K562 (cell line): ENCODE data around the gene CNOT1. TPM values are rescaled to one million over a fixed set of nuclear protein-coding genes. Genes with fewer than 3 reads are reported as not detected.

ENCODE experiments used
- CHAMP1 ChIP-seq: fragments of 450-650 bp; IDR thresholded peaks from 2 replicates; pipeline ENCODE4 v1.6.1; 2016; ENCODE audit warnings: mild to moderate bottlenecking
- FOXJ2 ChIP-seq: fragments of 200-800 bp; sonication (Bioruptor generic); IDR thresholded peaks from 2 replicates; pipeline ENCODE4 v1.6.1; 2016; ENCODE audit warnings: missing genetic modification characterization, missing compliant biosample characterization
- MAFF ChIP-seq: IDR thresholded peaks from 2 replicates; pipeline ENCODE4 v1.6.1; 2012; ENCODE audit warnings: low read length, improper control_type of control experiment
- NBN ChIP-seq: fragments of 450-650 bp; IDR thresholded peaks from 2 replicates; pipeline ENCODE4 v1.6.1; 2016; ENCODE audit warnings: low read depth, mild to moderate bottlenecking
- SMAD1 ChIP-seq: fragments of 150-350 bp; IDR thresholded peaks from 2 replicates; pipeline ENCODE4 v1.6.1; 2014; ENCODE audit warnings: low read length, low read depth; ENCODE audit not compliant: partially characterized antibody
- SRSF3 ChIP-seq: fragments of 200-400 bp; formaldehyde crosslinking; IDR thresholded peaks from 2 replicates; pipeline ENCODE4 v1.6.1; 2016; ENCODE audit warnings: mild to moderate bottlenecking, low read length, moderate library complexity; ENCODE audit not compliant: insufficient read depth
- ZNF12 ChIP-seq: sonication (generic); formaldehyde crosslinking; IDR thresholded peaks from 2 replicates; pipeline ENCODE4 v1.4.0; 2020; ENCODE audit warnings: mild to moderate bottlenecking, missing genetic modification reagents
- ZNF253 ChIP-seq: fragments of 250-450 bp; sonication (Bioruptor Pico); conservative IDR thresholded peaks from 2 replicates; pipeline ENCODE4 v1.6.1; 2021; ENCODE audit warnings: mild to moderate bottlenecking
- ZNF408 ChIP-seq: fragments of 250-450 bp; sonication (Bioruptor Pico); IDR thresholded peaks from 2 replicates; pipeline ENCODE4 v1.4.0; 2020; ENCODE audit warnings: low read depth, mild to moderate bottlenecking, moderate library complexity
- ZNF780A ChIP-seq: fragments of 250-450 bp; sonication (Bioruptor Pico); IDR thresholded peaks from 2 replicates; pipeline ENCODE4 v1.5.0; 2021; ENCODE audit warnings: mild to moderate bottlenecking
- ZSCAN29 ChIP-seq: fragments of 450-650 bp; IDR thresholded peaks from 2 replicates; pipeline ENCODE4 v1.6.1; 2017
- polyA plus RNA-seq, 8 experiments: library from polyadenylated mRNA; depleted of rRNA in 4 of 8; stranded (reverse) in 5 of 8; unstranded in 3 of 8; fragments of >200 nt; fragmentation: Nextera tagmentation in 2 of 8; fragmentation: Illumina TruSeq in 1 of 8; extraction: Ambion mirVana in 2 of 8; extraction: Trizol in 1 of 8; gene quantifications; 2 replicates each; pipeline versions ENCODE4 v1.2.1 to v1.2.3, GENCODE V29; 2011 to 2014; ENCODE audit warnings: inconsistent platforms in 1 of 8, missing spikeins in 1 of 8
- total RNA-seq, 7 experiments: library from RNA; depleted of rRNA in 6 of 7; stranded (reverse); fragments of >200 nt in 6 of 7; fragmentation: Illumina TruSeq in 2 of 7; extraction: Trizol in 2 of 7; gene quantifications; 2 replicates each; pipeline versions ENCODE4 v1.2.1 to v1.2.3, GENCODE V29; 2011 to 2021; ENCODE audit warnings: low replicate concordance in 1 of 7
- TF ChIP-seq, protein P1 (sequence below): fragments of 200-800 bp; sonication (Bioruptor generic); IDR thresholded peaks from 2 replicates; pipeline ENCODE4 v1.6.1; 2017; ENCODE audit warnings: missing genetic modification characterization, missing compliant biosample characterization
- TF ChIP-seq, protein P2 (sequence below): fragments of 200-600 bp; sonication (generic); IDR thresholded peaks from one replicate; pipeline ENCODE4 v1.6.1; 2012; ENCODE audit warnings: mild to moderate bottlenecking, low read depth, low read length, inconsistent platforms

The CNOT1 gene
- total and polyA plus RNA-seq, 9 of the 15 experiments (the other 6 are each of a cell fraction or from before 2014, with no cell fraction given) = 110 to 270 (median 220) TPM

DNA sequence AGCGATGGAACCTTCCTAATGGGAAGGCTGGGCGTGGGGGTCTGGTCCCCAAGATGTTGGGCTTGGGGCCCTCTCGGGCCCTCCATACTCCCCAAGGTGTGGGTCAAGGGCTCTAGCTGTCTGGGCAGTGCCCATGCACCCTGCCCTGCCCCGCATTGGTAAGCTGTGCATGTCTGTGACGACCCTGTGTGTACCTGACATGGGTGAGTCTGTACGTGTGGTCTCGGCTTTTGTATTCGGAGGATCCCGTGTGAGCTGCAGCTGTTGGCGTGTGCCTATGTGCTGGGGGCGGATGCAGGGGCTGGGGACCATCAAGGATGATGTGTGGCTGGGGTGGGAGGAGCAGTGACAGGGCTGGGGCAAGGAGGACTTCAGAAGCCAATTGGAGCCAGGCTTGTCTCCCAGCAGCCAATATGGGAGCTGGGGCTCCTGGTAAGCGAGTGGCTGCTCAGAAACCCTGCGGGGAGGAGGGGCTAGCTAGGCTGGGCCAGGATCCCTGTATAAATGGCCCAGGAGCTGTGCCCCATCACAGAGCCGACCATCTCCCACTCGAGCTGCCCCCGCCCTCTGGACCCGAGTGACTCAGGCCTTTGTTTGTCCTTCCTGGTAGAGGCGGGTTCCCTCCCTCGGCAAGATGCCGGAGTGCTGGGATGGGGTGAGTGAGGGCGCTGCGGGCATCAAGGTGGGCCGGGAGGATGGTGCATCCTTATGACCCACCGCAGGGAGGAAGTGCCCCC, 129.8 kb downstream of the CNOT1 start, which contains the start of gene NDRG4 (continued):
- no peak for TF ChIP-seq ZNF408 (CRISPR knock-in tag)
- TF ChIP-seq, protein P1, sequence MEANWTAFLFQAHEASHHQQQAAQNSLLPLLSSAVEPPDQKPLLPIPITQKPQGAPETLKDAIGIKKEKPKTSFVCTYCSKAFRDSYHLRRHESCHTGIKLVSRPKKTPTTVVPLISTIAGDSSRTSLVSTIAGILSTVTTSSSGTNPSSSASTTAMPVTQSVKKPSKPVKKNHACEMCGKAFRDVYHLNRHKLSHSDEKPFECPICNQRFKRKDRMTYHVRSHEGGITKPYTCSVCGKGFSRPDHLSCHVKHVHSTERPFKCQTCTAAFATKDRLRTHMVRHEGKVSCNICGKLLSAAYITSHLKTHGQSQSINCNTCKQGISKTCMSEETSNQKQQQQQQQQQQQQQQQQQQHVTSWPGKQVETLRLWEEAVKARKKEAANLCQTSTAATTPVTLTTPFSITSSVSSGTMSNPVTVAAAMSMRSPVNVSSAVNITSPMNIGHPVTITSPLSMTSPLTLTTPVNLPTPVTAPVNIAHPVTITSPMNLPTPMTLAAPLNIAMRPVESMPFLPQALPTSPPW (CRISPR knock-in tag) = 0 out of 2 replicates have a peak, but pooled peaks have one; percentile 22
- TF ChIP-seq ZSCAN29 = no peak
- no peak for TF ChIP-seq ZNF780A
- TF ChIP-seq CHAMP1 = no peak
- no peak for TF ChIP-seq MAFF
- TF ChIP-seq NBN = no peak
- TF ChIP-seq SMAD1 = no peak
- TF ChIP-seq, protein P2, sequence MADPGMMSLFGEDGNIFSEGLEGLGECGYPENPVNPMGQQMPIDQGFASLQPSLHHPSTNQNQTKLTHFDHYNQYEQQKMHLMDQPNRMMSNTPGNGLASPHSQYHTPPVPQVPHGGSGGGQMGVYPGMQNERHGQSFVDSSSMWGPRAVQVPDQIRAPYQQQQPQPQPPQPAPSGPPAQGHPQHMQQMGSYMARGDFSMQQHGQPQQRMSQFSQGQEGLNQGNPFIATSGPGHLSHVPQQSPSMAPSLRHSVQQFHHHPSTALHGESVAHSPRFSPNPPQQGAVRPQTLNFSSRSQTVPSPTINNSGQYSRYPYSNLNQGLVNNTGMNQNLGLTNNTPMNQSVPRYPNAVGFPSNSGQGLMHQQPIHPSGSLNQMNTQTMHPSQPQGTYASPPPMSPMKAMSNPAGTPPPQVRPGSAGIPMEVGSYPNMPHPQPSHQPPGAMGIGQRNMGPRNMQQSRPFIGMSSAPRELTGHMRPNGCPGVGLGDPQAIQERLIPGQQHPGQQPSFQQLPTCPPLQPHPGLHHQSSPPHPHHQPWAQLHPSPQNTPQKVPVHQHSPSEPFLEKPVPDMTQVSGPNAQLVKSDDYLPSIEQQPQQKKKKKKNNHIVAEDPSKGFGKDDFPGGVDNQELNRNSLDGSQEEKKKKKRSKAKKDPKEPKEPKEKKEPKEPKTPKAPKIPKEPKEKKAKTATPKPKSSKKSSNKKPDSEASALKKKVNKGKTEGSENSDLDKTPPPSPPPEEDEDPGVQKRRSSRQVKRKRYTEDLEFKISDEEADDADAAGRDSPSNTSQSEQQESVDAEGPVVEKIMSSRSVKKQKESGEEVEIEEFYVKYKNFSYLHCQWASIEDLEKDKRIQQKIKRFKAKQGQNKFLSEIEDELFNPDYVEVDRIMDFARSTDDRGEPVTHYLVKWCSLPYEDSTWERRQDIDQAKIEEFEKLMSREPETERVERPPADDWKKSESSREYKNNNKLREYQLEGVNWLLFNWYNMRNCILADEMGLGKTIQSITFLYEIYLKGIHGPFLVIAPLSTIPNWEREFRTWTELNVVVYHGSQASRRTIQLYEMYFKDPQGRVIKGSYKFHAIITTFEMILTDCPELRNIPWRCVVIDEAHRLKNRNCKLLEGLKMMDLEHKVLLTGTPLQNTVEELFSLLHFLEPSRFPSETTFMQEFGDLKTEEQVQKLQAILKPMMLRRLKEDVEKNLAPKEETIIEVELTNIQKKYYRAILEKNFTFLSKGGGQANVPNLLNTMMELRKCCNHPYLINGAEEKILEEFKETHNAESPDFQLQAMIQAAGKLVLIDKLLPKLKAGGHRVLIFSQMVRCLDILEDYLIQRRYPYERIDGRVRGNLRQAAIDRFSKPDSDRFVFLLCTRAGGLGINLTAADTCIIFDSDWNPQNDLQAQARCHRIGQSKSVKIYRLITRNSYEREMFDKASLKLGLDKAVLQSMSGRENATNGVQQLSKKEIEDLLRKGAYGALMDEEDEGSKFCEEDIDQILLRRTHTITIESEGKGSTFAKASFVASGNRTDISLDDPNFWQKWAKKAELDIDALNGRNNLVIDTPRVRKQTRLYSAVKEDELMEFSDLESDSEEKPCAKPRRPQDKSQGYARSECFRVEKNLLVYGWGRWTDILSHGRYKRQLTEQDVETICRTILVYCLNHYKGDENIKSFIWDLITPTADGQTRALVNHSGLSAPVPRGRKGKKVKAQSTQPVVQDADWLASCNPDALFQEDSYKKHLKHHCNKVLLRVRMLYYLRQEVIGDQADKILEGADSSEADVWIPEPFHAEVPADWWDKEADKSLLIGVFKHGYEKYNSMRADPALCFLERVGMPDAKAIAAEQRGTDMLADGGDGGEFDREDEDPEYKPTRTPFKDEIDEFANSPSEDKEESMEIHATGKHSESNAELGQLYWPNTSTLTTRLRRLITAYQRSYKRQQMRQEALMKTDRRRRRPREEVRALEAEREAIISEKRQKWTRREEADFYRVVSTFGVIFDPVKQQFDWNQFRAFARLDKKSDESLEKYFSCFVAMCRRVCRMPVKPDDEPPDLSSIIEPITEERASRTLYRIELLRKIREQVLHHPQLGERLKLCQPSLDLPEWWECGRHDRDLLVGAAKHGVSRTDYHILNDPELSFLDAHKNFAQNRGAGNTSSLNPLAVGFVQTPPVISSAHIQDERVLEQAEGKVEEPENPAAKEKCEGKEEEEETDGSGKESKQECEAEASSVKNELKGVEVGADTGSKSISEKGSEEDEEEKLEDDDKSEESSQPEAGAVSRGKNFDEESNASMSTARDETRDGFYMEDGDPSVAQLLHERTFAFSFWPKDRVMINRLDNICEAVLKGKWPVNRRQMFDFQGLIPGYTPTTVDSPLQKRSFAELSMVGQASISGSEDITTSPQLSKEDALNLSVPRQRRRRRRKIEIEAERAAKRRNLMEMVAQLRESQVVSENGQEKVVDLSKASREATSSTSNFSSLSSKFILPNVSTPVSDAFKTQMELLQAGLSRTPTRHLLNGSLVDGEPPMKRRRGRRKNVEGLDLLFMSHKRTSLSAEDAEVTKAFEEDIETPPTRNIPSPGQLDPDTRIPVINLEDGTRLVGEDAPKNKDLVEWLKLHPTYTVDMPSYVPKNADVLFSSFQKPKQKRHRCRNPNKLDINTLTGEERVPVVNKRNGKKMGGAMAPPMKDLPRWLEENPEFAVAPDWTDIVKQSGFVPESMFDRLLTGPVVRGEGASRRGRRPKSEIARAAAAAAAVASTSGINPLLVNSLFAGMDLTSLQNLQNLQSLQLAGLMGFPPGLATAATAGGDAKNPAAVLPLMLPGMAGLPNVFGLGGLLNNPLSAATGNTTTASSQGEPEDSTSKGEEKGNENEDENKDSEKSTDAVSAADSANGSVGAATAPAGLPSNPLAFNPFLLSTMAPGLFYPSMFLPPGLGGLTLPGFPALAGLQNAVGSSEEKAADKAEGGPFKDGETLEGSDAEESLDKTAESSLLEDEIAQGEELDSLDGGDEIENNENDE = no peak
- TF ChIP-seq ZNF253 (CRISPR knock-in tag) = no peak
- no peak for TF ChIP-seq FOXJ2
- TF ChIP-seq ZNF12 (CRISPR knock-in tag) = no peak
- TF ChIP-seq SRSF3 = no peak
